HCT116 (cell line): ENCODE measurements around the gene HAGH. TPM values are rescaled to one million over a fixed set of nuclear protein-coding genes. Genes with fewer than 3 reads are reported as not detected.

Experiments used
- ATAC-seq: fragments of 200-7000 bp; cut with Tn5 transposase; 2 replicates; pipeline ENCODE4 v1.9.1; 2020; ENCODE audit warnings: mild to moderate bottlenecking, moderate library complexity
- BruUV-seq: library from RNA; stranded (reverse); fragments of 400-500 nt; replicated peaks from 2 replicates; lab custom pipeline; 2021; lab: Mats Ljungman, UMichigan
- CTCF ChIA-PET: fragments of 300-600 bp; sonication (Branson Sonifier 250); formaldehyde crosslinking; loops from one replicate; lab custom pipeline; 2021; ENCODE audit warnings: antibody characterized with exemption; lab: Charles Lee
- POLR2A ChIA-PET: fragments of 300-600, 350-600 bp; sonication (Branson Sonifier 250); formaldehyde crosslinking; loops from one replicate; lab custom pipeline; 2021; ENCODE audit warnings: antibody characterized with exemption; lab: Charles Lee
- RAD21 ChIA-PET, 2 experiments: fragments of 300-600 bp; sonication (Branson Sonifier 250); formaldehyde crosslinking; loops; one replicate each; lab custom pipeline; 2023; ENCODE audit warnings: low total read pairs in 2 of 2; ENCODE audit not compliant: uncharacterized antibody in 2 of 2, unreplicated experiment in 2 of 2, low non-redundant PET in 1 of 2; lab: Charles Lee
- DNase-seq: peaks from one replicate; pipeline ENCODE4 v3.0.0-alpha.2; 2010; ENCODE audit warnings: low read depth, low spot score
- H2AFZ ChIP-seq: fragments of 200-600 bp; shearing (Covaris generic), sonication (generic); 2 replicates; pipeline ENCODE4 v1.6.1; 2017; ENCODE audit warnings: low read depth, mixed run types, mixed read lengths, antibody characterized with exemption, low read length; ENCODE audit not compliant: poor library complexity, severe bottlenecking
- H3K27ac ChIP-seq: 2 replicates; pipeline ENCODE4 v1.5.1; 2012; ENCODE audit warnings: low read depth, low read length
- H3K27me3 ChIP-seq: fragments of 200-600 bp; sonication (generic); 2 replicates; pipeline ENCODE4 v1.6.1; 2016; ENCODE audit warnings: mixed run types, low read length, mixed read lengths; ENCODE audit not compliant: insufficient read depth
- H3K36me3 ChIP-seq, 2 experiments: fragments of 200-500 bp in 1 of 2; fragments of 200-600 bp in 1 of 2; sonication (Bioruptor generic) in 1 of 2; sonication (generic) in 1 of 2; 2 replicates each; pipeline versions ENCODE4 v1.5.1 to v1.6.1; 2014 to 2016; ENCODE audit warnings: low read length in 2 of 2, inconsistent platforms in 1 of 2, mixed read lengths in 1 of 2, mixed run types in 1 of 2; ENCODE audit not compliant: insufficient read depth in 2 of 2, control insufficient read depth in 1 of 2
- H3K4me1 ChIP-seq, 2 experiments: fragments of 200-600 bp in 1 of 2; sonication (generic) in 1 of 2; 2 replicates each; pipeline versions ENCODE4 v1.5.1 to v1.6.1; 2012 to 2017; ENCODE audit warnings: low read length in 2 of 2, inconsistent platforms in 1 of 2, mild to moderate bottlenecking in 1 of 2, mixed read lengths in 1 of 2, mixed run types in 1 of 2, moderate library complexity in 1 of 2; ENCODE audit not compliant: insufficient read depth in 2 of 2, control insufficient read depth in 1 of 2
- H3K4me2 ChIP-seq: fragments of 200-600 bp; sonication (generic); 2 replicates; pipeline ENCODE4 v1.6.1; 2017; ENCODE audit warnings: mixed run types, low read length, mixed read lengths
- H3K4me3 ChIP-seq, 2 experiments: fragments of 200-600 bp in 1 of 2; sonication (generic) in 1 of 2; replicated peaks in 1 of 2; 2 replicates each; pipeline ENCODE4 v1.5.1; 2011 to 2016; ENCODE audit warnings: low read length in 2 of 2, control low read depth in 1 of 2, low read depth in 1 of 2, mild to moderate bottlenecking in 1 of 2, mixed read lengths in 1 of 2, mixed run types in 1 of 2
- H3K79me2 ChIP-seq: fragments of 200-600 bp; sonication (generic); 2 replicates; pipeline ENCODE4 v1.6.1; 2017; ENCODE audit warnings: mild to moderate bottlenecking, mixed run types, low read length, moderate library complexity, mixed read lengths; ENCODE audit not compliant: insufficient read depth
- H3K9ac ChIP-seq: fragments of 200-600 bp; sonication (generic); 2 replicates; pipeline ENCODE4 v1.6.1; 2016; ENCODE audit warnings: low read length, mixed read lengths
- H3K9me2 ChIP-seq: fragments of 200-600 bp; sonication (generic), shearing (Covaris generic); 2 replicates; pipeline ENCODE4 v1.6.1; 2017; ENCODE audit warnings: mixed run types, mild to moderate bottlenecking, moderate library complexity; ENCODE audit not compliant: insufficient read depth
- H3K9me3 ChIP-seq, 2 experiments: fragments of 200-500 bp in 1 of 2; fragments of 200-600 bp in 1 of 2; sonication (Bioruptor generic) in 1 of 2; sonication (generic) in 1 of 2; 2 replicates each; pipeline ENCODE4 v1.6.1; 2014 to 2017; ENCODE audit warnings: low read length in 2 of 2, mixed read lengths in 2 of 2, inconsistent platforms in 1 of 2, low read depth in 1 of 2, mild to moderate bottlenecking in 1 of 2, mixed run types in 1 of 2, moderate library complexity in 1 of 2; ENCODE audit not compliant: control insufficient read depth in 1 of 2, insufficient read depth in 1 of 2
- H4K20me1 ChIP-seq: fragments of 200-600 bp; sonication (generic), shearing (Covaris generic); 2 replicates; pipeline ENCODE4 v1.6.1; 2017; ENCODE audit warnings: mixed run types, mild to moderate bottlenecking, moderate library complexity; ENCODE audit not compliant: insufficient read depth
- CBX3 ChIP-seq: IDR thresholded peaks from 2 replicates; pipeline ENCODE4 v1.6.1; 2012; ENCODE audit warnings: low read depth
- CEBPB ChIP-seq: IDR thresholded peaks from 2 replicates; pipeline ENCODE4 v1.6.1; 2012; ENCODE audit warnings: low read depth
- EGR1 ChIP-seq: IDR thresholded peaks from 2 replicates; pipeline ENCODE4 v1.6.1; 2012; ENCODE audit warnings: low read depth
- ELF1 ChIP-seq: IDR thresholded peaks from 2 replicates; pipeline ENCODE4 v1.6.1; 2012; ENCODE audit warnings: low read depth, borderline replicate concordance
- MAX ChIP-seq: IDR thresholded peaks from 2 replicates; pipeline ENCODE4 v1.6.1; 2012
- RAD21 ChIP-seq: IDR thresholded peaks from 2 replicates; pipeline ENCODE4 v1.6.1; 2012; ENCODE audit warnings: low read depth, mild to moderate bottlenecking
- SIN3A ChIP-seq: IDR thresholded peaks from 2 replicates; pipeline ENCODE4 v1.6.1; 2012; ENCODE audit warnings: low read depth
- SP1 ChIP-seq: IDR thresholded peaks from 2 replicates; pipeline ENCODE4 v1.6.1; 2012; ENCODE audit warnings: low read depth
- TCF7L2 ChIP-seq: IDR thresholded peaks from 2 replicates; pipeline ENCODE4 v1.7.0; 2011; ENCODE audit warnings: borderline replicate concordance, inconsistent platforms; ENCODE audit not compliant: insufficient read depth, insufficient read length; ENCODE audit errors: extremely low read depth
- YY1 ChIP-seq: IDR thresholded peaks from 2 replicates; pipeline ENCODE4 v1.6.1; 2011; ENCODE audit warnings: low read length, low read depth, moderate library complexity, mild to moderate bottlenecking; ENCODE audit not compliant: insufficient replicate concordance; ENCODE audit errors: extremely low read depth
- ZBTB33 ChIP-seq: IDR thresholded peaks from 2 replicates; pipeline ENCODE4 v1.6.1; 2011; ENCODE audit warnings: mild to moderate bottlenecking, low read length, moderate library complexity; ENCODE audit not compliant: insufficient replicate concordance; ENCODE audit errors: extremely low read depth
- ZFX ChIP-seq: fragments of 450-650 bp; IDR thresholded peaks from 2 replicates; pipeline ENCODE4 v1.6.1; 2017
- intact Hi-C: fragments of 100-400 bp; cut with micrococcal nuclease; formaldehyde crosslinking; loops from 2 replicates; pipeline ENCODE4 v1.10.0; 2022
- total RNA-seq: library from RNA; stranded (reverse); gene quantifications from one replicate; pipeline ENCODE4 v1.2.1, GENCODE V29; 2021; ENCODE audit not compliant: unreplicated experiment

HAGH gene
- total RNA-seq, 1 experiment from 2014 or later, result 39.1 TPM

- intact Hi-C loops, result no loop called here
- no TSS peak for BruUV-seq
- no peak overlapping the region for H3K4me3 ChIP-seq
- H3K36me3 ChIP-seq, result 0 out of 4 replicates have a peak, but pooled peaks cover 2 to 5% of the 10 kb centered on the region in 2 experiments
- ChIA-PET POLR2A (no interaction called here), CTCF (no interaction called here), RAD21 (no interaction called here)
- no peak for ATAC-seq
- H3K4me1 ChIP-seq, result peaks cover 6 to 10% of the 10 kb centered on the region in 2 experiments; a peak in 3 of 4 replicates
- no peak overlapping the region for H3K4me2 ChIP-seq
- H2AFZ ChIP-seq, result no peak overlapping the region
- DNase-seq, result no peak
- no peak for TF ChIP-seq ZBTB33
- no peak for TF ChIP-seq CEBPB
- TF ChIP-seq ELF1, result no peak
- no peak for TF ChIP-seq ZFX
- no peak for TF ChIP-seq SP1
- no peak for TF ChIP-seq RAD21
- no peak for TF ChIP-seq CBX3
- TF ChIP-seq TCF7L2, result no peak
- TF ChIP-seq MAX, result no peak
- no peak for TF ChIP-seq YY1
- TF ChIP-seq EGR1, result no peak
- TF ChIP-seq SIN3A, result no peak
- no peak overlapping the region for H3K27ac ChIP-seq
- no peaks in the 10 kb centered on the region for H4K20me1 ChIP-seq
- no peaks in the 10 kb centered on the region for H3K79me2 ChIP-seq
- no peak overlapping the region for H3K9ac ChIP-seq
- no peaks in the 10 kb centered on the region for H3K9me2 ChIP-seq
- H3K27me3 ChIP-seq, result no peaks in the 10 kb centered on the region
- no peaks in the 10 kb centered on the region for H3K9me3 ChIP-seq
Observed at GRCh38 chr16:1815461-1815860, 11.2 kb downstream of the HAGH start.
